ENCODE data around the gene SMIM11. TPM values are rescaled to one million over a fixed set of nuclear protein-coding genes. Genes with fewer than 3 reads are reported as not detected.

SMIM11 gene, protein sequence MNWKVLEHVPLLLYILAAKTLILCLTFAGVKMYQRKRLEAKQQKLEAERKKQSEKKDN
- total RNA-seq: 19.6 TPM

DNA sequence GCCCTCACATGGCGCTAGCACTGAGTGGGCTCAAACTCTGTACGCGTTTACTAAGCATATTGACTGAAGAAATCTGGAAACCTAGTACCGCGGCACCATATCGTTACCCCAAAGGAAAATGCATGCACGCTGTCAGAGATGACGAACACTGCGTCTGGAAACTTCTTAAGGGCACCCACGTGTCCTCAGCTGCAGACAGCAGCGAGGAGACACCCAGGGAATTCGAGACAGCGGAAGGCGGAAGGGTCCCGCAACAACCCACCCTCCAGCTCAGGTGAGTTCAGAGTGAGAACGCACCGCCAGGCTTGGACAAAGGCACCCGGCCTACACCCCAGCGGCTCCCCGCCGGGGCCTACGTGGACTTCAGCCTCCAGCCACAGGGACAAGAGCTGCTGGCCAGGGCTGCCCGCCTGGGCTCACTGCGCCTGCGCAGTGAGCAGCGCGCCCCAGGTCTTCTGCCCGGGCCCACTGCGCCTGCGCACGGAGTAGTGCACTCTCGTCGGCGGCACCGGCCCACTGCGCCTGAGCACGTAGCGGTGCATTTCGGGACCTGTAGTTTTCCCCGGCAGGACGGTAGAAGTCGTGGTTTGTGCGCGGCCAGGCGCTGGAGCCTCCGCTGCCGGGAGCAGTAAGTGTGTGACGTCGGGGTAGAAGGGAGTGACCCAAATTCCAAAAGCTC is at the start of gene SMIM11:
TSS of gene SMIM11 (plus strand) at position 568 of the 679 bp plus-strand sequence. CDS start 3,998 bp downstream, outside the sequence.

DNA sequence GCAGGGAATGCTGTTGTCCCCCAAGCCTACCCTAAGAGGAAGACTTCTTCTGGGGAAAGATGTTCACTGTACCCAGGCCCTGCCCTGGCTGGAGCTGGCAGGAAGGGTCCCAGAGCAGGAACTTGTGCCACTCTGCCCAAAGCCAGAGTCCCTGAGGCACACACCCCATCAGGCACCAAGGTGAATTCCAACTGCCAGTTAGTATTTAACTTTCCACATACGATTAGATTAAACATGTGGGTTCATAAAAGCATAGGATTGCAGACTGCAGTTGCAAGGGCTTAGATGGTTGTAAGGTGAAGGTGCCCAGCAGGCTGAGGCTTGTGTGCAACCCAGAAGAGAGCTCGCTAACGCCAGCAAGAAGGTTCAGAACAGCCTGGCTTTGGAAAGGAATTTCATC is 11.6 kb upstream of the SMIM11 start, which contains the start of gene KCNE2:
TSS of gene KCNE2 (plus strand) at position 274 of the 400 bp plus-strand sequence. CDS start 6,473 bp downstream, outside the sequence.

DNA sequence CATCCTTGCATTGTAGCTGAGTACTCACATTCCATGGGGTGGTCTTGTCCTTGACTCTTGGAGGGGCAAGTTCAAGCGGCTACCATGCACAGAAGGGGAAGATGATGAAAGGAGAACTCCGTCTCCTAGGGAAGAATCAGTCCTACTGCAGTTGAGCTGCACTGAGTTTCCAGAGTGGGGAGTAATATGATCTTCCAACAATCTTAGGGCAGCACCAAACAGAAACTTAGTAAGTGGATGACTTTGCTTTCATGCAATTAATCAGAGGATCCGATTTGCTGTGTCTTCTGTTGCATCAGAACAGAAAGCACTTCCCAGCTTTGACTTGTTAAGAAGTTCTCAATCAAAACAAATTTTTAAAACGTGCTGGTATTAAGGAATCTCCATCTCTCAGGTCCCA is 48.5 kb downstream of the SMIM11 start, which contains the start of gene SMIM34:
TSS of gene SMIM34 (minus strand) at position 147 of the 400 bp plus-strand sequence. CDS start at position 35, 112 bp downstream.

Other genes with a start within 250 kb of the SMIM11 start
- not detected for gene KCNE2, start 11.5 kb upstream of the SMIM11 start, total RNA-seq
- gene SMIM34, start 48.4 kb downstream of the SMIM11 start, total RNA-seq: 0.47 TPM
- gene KCNE1, start 136.7 kb downstream of the SMIM11 start, total RNA-seq: 0.82 TPM
- 26.4 TPM for gene RCAN1, start 239.6 kb downstream of the SMIM11 start, total RNA-seq

Data from metanephros (tissue), 1 donor.